Measurements from ENCODE around the gene RAPGEF6. TPM values are rescaled to one million over a fixed set of nuclear protein-coding genes. Genes with fewer than 3 reads are reported as not detected.
"Not testable (repeated sequence)": the region's sequence is repeated elsewhere in the genome, so short reads cannot be mapped to it uniquely, and the experiment has no call there.

Gene RAPGEF6
- total and polyA plus RNA-seq, 5 experiments from 2014 or later = 30.7 to 131 (median 39.9) TPM

DNA sequence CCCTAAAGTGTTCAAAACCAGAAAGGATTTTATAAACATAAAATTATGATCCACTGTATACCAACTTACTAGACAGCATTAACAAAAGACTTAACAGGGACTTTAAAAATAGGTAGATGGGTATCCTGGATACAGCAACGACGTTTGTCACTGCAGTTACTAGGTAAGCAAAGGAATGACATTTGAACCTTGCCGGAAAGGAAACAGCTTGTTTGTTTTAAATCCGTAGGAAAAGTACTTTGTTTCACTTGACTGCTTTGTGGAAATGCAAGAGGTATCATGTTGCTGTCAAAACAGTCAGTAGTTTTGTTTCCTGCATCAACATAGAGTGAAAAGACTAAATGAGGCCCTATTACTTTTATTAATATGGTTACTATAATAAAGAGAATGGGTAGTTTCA lies 248.2 kb downstream of the RAPGEF6 start:
- POLR2A ChIA-PET = no interaction called here
- DNase-seq (no peak), ATAC-seq (no peak)
- Mint-ChIP-seq H3K4me3 (no peak overlapping the region), H3K36me3 (peaks cover 0 to 71% (median 29%) of the 10 kb centered on the region in 3 donors), H3K9me3 (no peaks in the 10 kb centered on the region), H3K27me3 (no peaks in the 10 kb centered on the region), H3K4me1 (peaks cover 33 to 89% (median 79%) of the 10 kb centered on the region in 4 donors), H3K27ac (peak overlapping the region in 9 of 10 donors; percentile 62 to 100 (median 82))

DNA sequence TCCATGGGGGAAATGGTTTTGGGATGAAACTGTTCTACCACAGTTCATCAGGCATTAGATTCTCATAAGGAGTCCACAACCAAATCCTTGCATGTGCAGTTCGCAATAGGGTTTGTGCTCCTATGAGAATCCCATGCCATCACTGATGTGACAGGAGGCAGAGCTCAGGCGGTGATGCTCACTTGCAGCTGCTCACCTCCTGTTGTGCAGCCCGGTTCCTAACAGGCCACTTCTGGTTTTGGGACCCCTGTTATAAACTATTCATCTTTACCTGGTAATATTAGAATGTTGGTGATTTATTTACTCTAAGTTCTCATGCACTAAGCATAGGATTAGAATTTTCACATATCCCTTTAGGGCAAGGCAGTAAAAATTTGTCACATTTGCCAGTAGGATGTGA lies 248.9 kb downstream of the RAPGEF6 start:
- H3K27ac Mint-ChIP-seq = peak overlapping the region in 9 of 10 donors; percentile 61 to 100 (median 86)
- H3K36me3 Mint-ChIP-seq = peaks cover 0 to 69% (median 25%) of the 10 kb centered on the region in 3 donors
- peak overlapping the region in 1 of 10 donors; percentile 36 for H3K4me3 Mint-ChIP-seq
- no peak for ATAC-seq
- no peak for DNase-seq
- peaks cover 0 to 1% (median 0%) of the 10 kb centered on the region in 9 donors for H3K9me3 Mint-ChIP-seq
- no peaks in the 10 kb centered on the region for H3K27me3 Mint-ChIP-seq
- peaks cover 36 to 92% (median 83%) of the 10 kb centered on the region in 4 donors for H3K4me1 Mint-ChIP-seq
- POLR2A ChIA-PET = interaction anchor here (11.1 kb wide), 1 partner anchor 120 kb away, joined by 159 read pairs; the partner anchor contains the start of gene CDC42SE2

DNA sequence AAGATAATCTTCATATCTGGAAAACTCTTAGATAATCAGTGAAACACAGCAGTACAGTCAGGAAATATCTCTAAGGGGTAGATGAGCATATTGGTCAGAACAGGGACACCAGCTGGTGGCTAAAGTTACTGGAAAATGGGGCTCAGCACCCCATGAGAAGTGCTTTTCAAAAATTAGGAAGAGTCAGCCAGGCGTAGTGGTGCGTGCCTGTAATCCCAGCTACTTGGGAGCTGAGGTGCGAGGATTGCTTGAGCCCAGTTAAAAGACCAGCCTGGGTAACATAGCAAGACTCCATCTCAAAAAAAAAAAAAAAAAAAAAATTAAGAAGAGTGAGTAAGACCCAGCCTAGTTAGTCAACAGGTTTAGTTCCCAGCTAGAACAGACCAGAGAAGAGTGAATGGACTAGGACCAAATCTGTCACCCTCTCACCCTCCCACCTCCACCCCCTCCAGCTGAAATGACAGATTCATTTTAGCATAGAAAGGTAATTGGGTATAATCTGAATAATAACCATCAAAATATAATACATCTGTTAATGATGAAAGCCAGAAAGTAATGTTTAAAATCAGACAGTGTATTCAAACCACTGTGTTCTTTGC lies 250.3 kb downstream of the RAPGEF6 start:
- peak overlapping the region in 6 of 10 donors; percentile 15 to 72 (median 40) for H3K4me3 Mint-ChIP-seq
- peaks cover 0 to 57% (median 18%) of the 10 kb centered on the region in 3 donors for H3K36me3 Mint-ChIP-seq

DNA sequence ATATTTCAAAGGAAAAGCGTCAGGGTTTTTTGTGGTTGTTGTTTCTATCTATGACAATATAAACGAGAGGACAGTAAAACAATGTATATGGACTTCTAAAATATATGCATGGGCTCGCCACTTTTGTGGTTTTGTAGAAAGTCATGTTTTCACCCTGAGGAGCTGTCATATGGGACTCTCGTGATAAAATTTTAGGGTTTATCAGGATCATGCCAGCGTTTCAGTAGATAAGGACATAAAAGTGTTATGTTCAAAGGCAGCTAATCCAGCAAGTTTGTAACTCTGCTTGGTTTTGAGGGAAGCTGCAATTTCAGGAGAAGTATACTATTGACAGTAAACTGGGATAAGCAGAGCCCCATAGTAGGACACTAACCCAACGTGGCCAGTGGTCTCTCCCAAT lies 250.9 kb downstream of the RAPGEF6 start:
- Mint-ChIP-seq H3K9me3 (peaks cover 0 to 9% (median 0%) of the 10 kb centered on the region in 9 donors), H3K36me3 (peaks cover 0 to 52% (median 16%) of the 10 kb centered on the region in 3 donors), H3K27ac (peak overlapping the region; percentile 84 to 100 (median 98)), H3K4me1 (peaks cover 38 to 93% (median 85%) of the 10 kb centered on the region in 4 donors), H3K4me3 (peak overlapping the region in 8 of 10 donors; percentile 14 to 72 (median 42)), H3K27me3 (no peaks in the 10 kb centered on the region)
- ATAC-seq = no peak
- DNase-seq = no peak
- POLR2A ChIA-PET = interaction anchor here (1.1 to 11.1 kb wide), 2 partner anchors 113 to 118 kb away, joined by 3 to 159 read pairs; partner anchors contain the start of gene CDC42SE2

More for the DNA sequence above, 250.3 kb downstream of the RAPGEF6 start:
- Mint-ChIP-seq H3K9me3 (peaks cover 0 to 9% (median 0%) of the 10 kb centered on the region in 9 donors), H3K4me1 (peaks cover 38 to 93% (median 86%) of the 10 kb centered on the region in 4 donors), H3K27ac (peak overlapping the region; percentile 84 to 100 (median 98)), H3K27me3 (no peaks in the 10 kb centered on the region)
- DNase-seq (no peak), ATAC-seq (no peak)
- POLR2A ChIA-PET = interaction anchor here (0.6 to 11.1 kb wide), 4 partner anchors 64 to 145 kb away, joined by 3 to 159 read pairs (median 4); partner anchors contain the start of gene CDC42SE2

DNA sequence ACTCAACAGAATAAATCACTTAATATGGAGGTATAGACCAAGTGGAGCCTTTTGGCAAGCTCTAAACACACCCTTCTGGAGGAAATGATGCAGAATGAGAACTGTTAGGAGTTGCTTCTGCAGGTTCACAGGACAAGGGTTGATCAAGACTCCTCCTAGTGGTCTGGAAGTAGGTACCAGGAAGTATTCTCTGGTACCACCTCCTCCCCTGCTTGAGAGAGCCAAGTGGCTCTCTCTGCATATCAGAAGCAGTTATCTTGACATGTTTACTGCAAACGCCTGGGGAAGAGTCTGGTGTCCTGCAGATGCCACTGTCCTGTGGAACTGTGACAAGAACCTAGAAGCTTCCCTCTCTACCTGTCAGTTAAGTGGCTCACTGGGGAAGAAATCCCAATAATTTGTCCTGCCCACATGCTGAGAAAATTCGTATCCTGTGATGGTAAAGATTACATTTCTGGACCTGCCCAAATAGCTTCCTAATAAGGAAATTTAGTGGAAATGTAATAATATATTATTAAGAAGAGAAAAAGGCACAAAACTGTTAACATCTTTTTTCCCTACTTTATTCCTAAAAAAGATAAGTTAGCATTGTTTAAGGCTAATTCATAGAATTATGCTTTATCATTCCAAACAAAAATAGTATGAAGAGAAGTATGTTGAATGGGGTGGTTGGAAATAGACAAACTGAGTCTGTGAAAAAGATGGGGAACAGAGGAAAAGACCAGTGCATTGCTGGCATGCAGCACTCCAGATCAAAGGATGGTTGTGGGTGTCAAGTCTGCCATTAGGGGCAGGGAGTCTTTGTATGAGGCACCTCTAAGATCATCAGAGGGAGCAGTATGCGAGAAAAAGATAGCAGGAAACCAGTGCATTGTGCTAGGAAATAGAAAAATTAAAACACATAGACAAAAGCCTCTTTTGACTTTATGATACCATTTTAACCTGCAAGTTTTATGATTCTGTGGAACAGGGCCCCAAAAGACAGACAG lies 252.3 kb downstream of the RAPGEF6 start:
- ATAC-seq (peak; percentile 57 to 68), DNase-seq (peak in 9 of 10 donors; percentile 36 to 86 (median 67))
- Mint-ChIP-seq H3K4me1 (peaks cover 41 to 93% (median 89%) of the 10 kb centered on the region in 4 donors), H3K4me3 (peak overlapping the region; percentile 47 to 84 (median 71)), H3K27ac (peak overlapping the region; percentile 97 to 100 (median 99)), H3K27me3 (no peaks in the 10 kb centered on the region), H3K9me3 (peaks cover 0 to 9% (median 0%) of the 10 kb centered on the region in 9 donors), H3K36me3 (peaks cover 0 to 40% (median 18%) of the 10 kb centered on the region in 3 donors)
- POLR2A ChIA-PET = interaction anchor here (0.5 to 11.1 kb wide), 28 partner anchors 10 to 220 kb away, joined by 3 to 159 read pairs (median 4); partner anchors contain the start of genes CDC42SE2 and HINT1

DNA sequence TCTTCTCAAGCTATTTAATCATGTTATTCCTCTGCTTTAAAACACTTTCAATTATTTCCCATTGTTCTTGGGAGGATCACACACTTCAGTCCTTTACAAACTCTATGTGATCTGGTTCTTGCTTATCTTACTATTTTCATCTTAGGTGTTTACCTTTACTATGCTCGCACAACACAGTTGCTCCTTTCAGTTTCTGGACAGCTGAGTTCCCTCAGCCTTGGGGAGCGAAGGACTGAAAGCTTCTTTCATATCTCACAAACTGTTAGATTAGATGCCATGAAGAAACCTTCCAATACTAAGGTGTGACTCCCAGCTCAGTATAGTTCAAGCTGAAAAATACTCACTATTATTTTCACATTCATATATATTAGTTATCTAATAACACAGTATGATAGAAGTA lies 253.3 kb downstream of the RAPGEF6 start:
- ATAC-seq (no peak), DNase-seq (no peak)
- H3K4me1 Mint-ChIP-seq = peaks cover 42 to 97% (median 89%) of the 10 kb centered on the region in 4 donors
- peak overlapping the region; percentile 97 to 100 (median 99) for H3K27ac Mint-ChIP-seq
- POLR2A ChIA-PET = interaction anchor here (0.6 to 11.1 kb wide), 27 partner anchors 9 to 220 kb away, joined by 3 to 159 read pairs (median 4); partner anchors contain the start of genes CDC42SE2 and HINT1
- no peaks in the 10 kb centered on the region for H3K27me3 Mint-ChIP-seq
- peaks cover 0 to 33% (median 15%) of the 10 kb centered on the region in 3 donors for H3K36me3 Mint-ChIP-seq
- H3K4me3 Mint-ChIP-seq = peak overlapping the region; percentile 41 to 80 (median 74)
- peaks cover 0 to 9% (median 0%) of the 10 kb centered on the region in 9 donors for H3K9me3 Mint-ChIP-seq

DNA sequence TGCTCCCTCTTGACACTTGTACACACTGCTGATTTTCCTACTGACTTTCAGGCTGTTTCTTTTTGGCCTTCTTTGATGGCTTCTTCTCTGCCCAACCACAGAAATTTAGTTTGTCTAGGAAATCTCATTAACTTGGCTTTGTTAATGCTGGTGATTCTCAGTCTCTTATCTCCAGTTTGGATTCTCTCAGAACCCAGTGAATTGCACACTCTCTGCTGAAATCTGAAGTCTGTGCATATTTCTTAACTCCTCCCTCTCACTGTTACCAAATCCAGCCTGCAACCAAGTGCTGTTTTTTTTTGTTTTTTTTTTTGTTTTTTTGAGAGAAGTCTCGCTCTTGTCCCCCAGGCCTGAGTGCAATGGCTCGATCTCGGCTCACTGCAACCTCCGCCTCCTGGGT lies 254.0 kb downstream of the RAPGEF6 start:
- H3K36me3 Mint-ChIP-seq = peaks cover 0 to 32% (median 18%) of the 10 kb centered on the region in 3 donors
- DNase-seq = no peak

DNA sequence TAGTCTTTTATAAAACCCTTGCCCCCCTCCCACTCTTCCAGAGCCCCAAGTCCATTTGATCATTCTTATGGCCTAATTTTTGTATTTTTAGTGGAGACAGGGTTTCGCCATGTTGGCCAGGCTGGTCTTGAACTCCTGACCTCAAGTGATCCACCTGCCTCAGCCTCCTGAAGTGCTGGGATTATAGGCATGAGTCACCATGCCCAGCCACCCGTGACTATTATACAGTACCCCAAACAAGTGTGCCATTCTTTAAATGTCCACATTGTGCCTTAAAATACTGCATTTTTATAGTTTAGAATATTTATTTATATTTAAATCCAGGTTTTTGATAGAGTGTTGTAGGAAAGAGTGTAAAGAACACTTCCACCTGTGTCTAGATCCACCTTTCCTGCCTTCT lies 254.8 kb downstream of the RAPGEF6 start:
- Mint-ChIP-seq H3K27ac (peak overlapping the region; percentile 97 to 100 (median 99)), H3K4me1 (peaks cover 36 to 98% (median 87%) of the 10 kb centered on the region in 4 donors), H3K4me3 (peak overlapping the region; percentile 30 to 80 (median 77)), H3K36me3 (peaks cover 0 to 32% (median 16%) of the 10 kb centered on the region in 3 donors)
- H3K9me3 Mint-ChIP-seq, DNase-seq, H3K27me3 Mint-ChIP-seq, ATAC-seq: not testable (repeated sequence)
- POLR2A ChIA-PET = interaction anchor here (1.0 to 11.1 kb wide), 4 partner anchors 19 to 122 kb away, joined by 3 to 159 read pairs (median 4); partner anchors contain the start of gene CDC42SE2

More for the DNA sequence above, 254.0 kb downstream of the RAPGEF6 start:
- Mint-ChIP-seq H3K4me1 (peaks cover 40 to 98% (median 87%) of the 10 kb centered on the region in 4 donors), H3K4me3 (peak overlapping the region; percentile 45 to 80 (median 74)), H3K27ac (peak overlapping the region; percentile 97 to 100 (median 99)), H3K27me3 (no peaks in the 10 kb centered on the region), H3K9me3 (peaks cover 0 to 9% (median 0%) of the 10 kb centered on the region in 9 donors)
- ATAC-seq = no peak
- POLR2A ChIA-PET = interaction anchor here (0.7 to 11.1 kb wide), 13 partner anchors 11 to 216 kb away, joined by 3 to 159 read pairs (median 6); partner anchors contain the start of genes CDC42SE2 and HINT1

DNA sequence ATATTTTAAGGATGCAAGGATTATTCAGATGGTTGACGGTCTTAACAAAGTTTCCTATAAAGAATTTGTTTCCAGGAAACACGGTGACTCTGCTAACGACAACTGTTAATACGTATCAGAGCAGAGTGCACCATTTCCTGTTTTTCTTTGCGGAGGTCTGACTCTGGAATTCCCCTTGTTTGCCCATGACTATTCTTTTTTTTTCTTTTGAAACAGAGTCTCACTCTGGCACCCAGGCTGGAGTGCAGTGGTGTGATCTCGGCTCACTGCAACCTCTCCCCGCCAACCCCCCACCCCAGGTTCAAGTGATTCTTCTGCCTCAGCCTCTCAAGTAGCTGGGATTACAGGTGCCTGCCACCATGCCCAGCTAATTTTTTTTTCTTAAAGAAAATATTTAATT lies 255.3 kb downstream of the RAPGEF6 start:
- no peaks in the 10 kb centered on the region for H3K27me3 Mint-ChIP-seq
- peak overlapping the region; percentile 43 to 87 (median 72) for H3K4me3 Mint-ChIP-seq
- ATAC-seq (peak; percentile 65 to 69), DNase-seq (peak; percentile 39 to 90 (median 77))
- POLR2A ChIA-PET = interaction anchor here (0.6 to 11.1 kb wide), 7 partner anchors 19 to 212 kb away, joined by 3 to 159 read pairs (median 4); partner anchors contain the start of gene CDC42SE2
- peaks cover 0 to 9% (median 0%) of the 10 kb centered on the region in 9 donors for H3K9me3 Mint-ChIP-seq
- H3K4me1 Mint-ChIP-seq = peaks cover 35 to 98% (median 88%) of the 10 kb centered on the region in 4 donors
- peak overlapping the region; percentile 97 to 100 (median 99) for H3K27ac Mint-ChIP-seq
- H3K36me3 Mint-ChIP-seq = peaks cover 0 to 31% (median 15%) of the 10 kb centered on the region in 3 donors

DNA sequence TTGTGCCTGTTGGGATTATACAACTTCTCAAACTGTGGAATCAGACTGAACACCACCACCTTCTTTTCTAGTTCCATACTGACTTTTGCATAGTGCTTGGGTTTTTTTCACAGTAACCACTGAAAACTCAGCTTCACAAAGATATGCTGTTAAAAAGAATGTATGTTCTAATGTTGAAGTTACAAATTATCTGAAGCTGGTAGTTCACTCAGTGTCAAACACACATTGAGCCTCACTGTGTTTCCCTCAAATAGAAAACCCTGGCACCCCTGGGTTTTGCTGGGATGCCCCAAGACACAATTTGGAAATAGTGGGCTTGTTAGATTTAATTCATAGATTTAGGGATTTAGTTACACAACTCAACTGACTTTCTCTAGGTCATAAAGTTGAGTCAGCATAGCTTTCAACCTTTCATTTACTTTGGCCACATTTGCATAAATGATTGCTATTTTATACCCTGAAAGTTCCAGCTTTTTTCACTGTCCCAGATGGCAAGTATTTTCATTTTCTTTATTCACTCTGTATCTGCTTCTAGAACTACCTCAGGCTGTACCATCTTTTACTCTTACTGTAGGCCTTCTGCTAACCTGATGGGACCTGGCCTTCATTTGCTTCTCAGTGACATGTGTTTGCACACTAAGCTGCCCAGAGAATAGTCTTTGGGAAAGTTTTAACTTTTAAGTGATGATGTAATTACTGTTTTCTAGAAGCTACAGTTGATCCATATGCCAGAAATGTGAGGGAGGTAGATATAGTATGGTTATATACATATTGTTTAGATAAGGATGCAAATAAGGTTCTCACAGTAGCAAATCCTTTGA lies 256.1 kb downstream of the RAPGEF6 start:
- Mint-ChIP-seq H3K4me3 (peak overlapping the region; percentile 31 to 79 (median 67)), H3K4me1 (peaks cover 32 to 98% (median 85%) of the 10 kb centered on the region in 4 donors), H3K27me3 (no peaks in the 10 kb centered on the region), H3K36me3 (peaks cover 0 to 28% (median 15%) of the 10 kb centered on the region in 3 donors), H3K9me3 (peaks cover 0 to 9% (median 0%) of the 10 kb centered on the region in 9 donors), H3K27ac (peak overlapping the region; percentile 97 to 100 (median 99))
- ATAC-seq = peak; percentile 20 to 31
- DNase-seq = peak in 4 of 10 donors; percentile 23 to 53 (median 28)
- POLR2A ChIA-PET = interaction anchor here (0.6 to 11.1 kb wide), 12 partner anchors 11 to 215 kb away, joined by 3 to 159 read pairs (median 4); partner anchors contain the start of genes CDC42SE2 and HINT1

All from naive thymus-derived CD8-positive, alpha-beta T cell (primary cell).